ENCODE results near the gene TMEM117. TPM values are rescaled to one million over a fixed set of nuclear protein-coding genes. Genes with fewer than 3 reads are reported as not detected.

TMEM117 gene
- total RNA-seq, 4 donors from 2014 or later, result 15.8 to 42.2 (median 24.0) TPM

GRCh38 chr12:44253338-44253856, 417.5 kb downstream of the TMEM117 start:
- DNase-seq, result no peak

GRCh38 chr12:44258246-44258645, 422.4 kb downstream of the TMEM117 start:
- Histone ChIP-seq H3K4me3 (no peak overlapping the region), H3K9me3 (no peaks in the 10 kb centered on the region), H3K4me1 (no peaks in the 10 kb centered on the region), H3K27ac (no peak overlapping the region), H3K36me3 (no peaks in the 10 kb centered on the region), H3K27me3 (no peaks in the 10 kb centered on the region)
- WGBS, 2 donors, result 82 to 83% methylated on average over 1 of the region's 1 CpG
- intact Hi-C loops (cut with DNase I), result no loop called here
- TF ChIP-seq POLR2A (IDR thresholded peaks at IDR 0.05), result no peak
- no peak for TF ChIP-seq CTCF (IDR thresholded peaks at IDR 0.05)
- DNase-seq, result no peak

More at GRCh38 chr12:44253338-44253856, 417.5 kb downstream of the TMEM117 start:
- 14 to 57% methylated on average over 2 of the region's 2 CpGs for WGBS, 2 donors
- Histone ChIP-seq H3K27me3 (no peaks in the 10 kb centered on the region), H3K27ac (no peak overlapping the region), H3K36me3 (no peaks in the 10 kb centered on the region), H3K4me1 (no peaks in the 10 kb centered on the region), H3K4me3 (no peak overlapping the region), H3K9me3 (no peaks in the 10 kb centered on the region)
- TF ChIP-seq CTCF (IDR thresholded peaks at IDR 0.05), result no peak
- intact Hi-C loops (cut with DNase I), result no loop called here

GRCh38 chr12:44259890-44260289, 424.0 kb downstream of the TMEM117 start:
- Histone ChIP-seq H3K27me3 (no peaks in the 10 kb centered on the region), H3K36me3 (no peaks in the 10 kb centered on the region), H3K4me1 (no peaks in the 10 kb centered on the region), H3K4me3 (no peak overlapping the region), H3K9me3 (no peaks in the 10 kb centered on the region), H3K27ac (no peak overlapping the region)
- TF ChIP-seq CTCF (IDR thresholded peaks at IDR 0.05) (no peak), POLR2A (IDR thresholded peaks at IDR 0.05) (no peak)
- WGBS, 2 donors, result 88 to 94% methylated on average over 6 of the region's 6 CpGs
- DNase-seq, result no peak
- intact Hi-C loops (cut with DNase I), result no loop called here

GRCh38 chr12:44260581-44260980, 424.7 kb downstream of the TMEM117 start:
- Histone ChIP-seq H3K27me3 (no peaks in the 10 kb centered on the region), H3K4me1 (no peaks in the 10 kb centered on the region), H3K27ac (no peak overlapping the region), H3K9me3 (no peaks in the 10 kb centered on the region), H3K36me3 (no peaks in the 10 kb centered on the region), H3K4me3 (no peak overlapping the region)
- TF ChIP-seq POLR2A (IDR thresholded peaks at IDR 0.05) (no peak), CTCF (IDR thresholded peaks at IDR 0.05) (no peak)
- DNase-seq, result no peak
- WGBS, 2 donors, result 89 to 94% methylated on average over 1 of the region's 1 CpG
- intact Hi-C loops (cut with DNase I), result no loop called here

GRCh38 chr12:44285321-44285960, 449.6 kb downstream of the TMEM117 start:
- WGBS, 2 donors, result 43 to 50% methylated on average over 3 of the region's 3 CpGs
- no peak for TF ChIP-seq POLR2A (IDR thresholded peaks at IDR 0.05)
- TF ChIP-seq CTCF (IDR thresholded peaks at IDR 0.05), result no peak
- Histone ChIP-seq H3K9me3 (peaks cover 0 to 5% (median 1%) of the 10 kb centered on the region in 3 donors), H3K4me1 (no peaks in the 10 kb centered on the region), H3K36me3 (no peaks in the 10 kb centered on the region), H3K4me3 (no peak overlapping the region), H3K27ac (no peak overlapping the region), H3K27me3 (no peaks in the 10 kb centered on the region)
- intact Hi-C loops (cut with DNase I), result no loop called here
- no peak for DNase-seq

Measured in esophagus squamous epithelium (tissue), 5 donors.